Erythroblast (primary cell): ENCODE results near the gene RAB30.
"Not testable (repeated sequence)": the region's sequence is repeated elsewhere in the genome, so short reads cannot be mapped to it uniquely, and the experiment has no call there.

Experiments used
- DNase-seq, 2 experiments: peaks; one replicate each; lab custom pipeline; 2025; lab: John Stamatoyannopoulos, UW
- GATA1 ChIP-seq: IDR thresholded peaks from 2 replicates; pipeline ENCODE4 v1.6.1; 2011; ENCODE audit warnings: low read depth, mild to moderate bottlenecking, control low read depth, low read length, moderate library complexity
- POLR2A ChIP-seq: IDR thresholded peaks from 2 replicates; pipeline ENCODE4 v1.6.1; 2011; ENCODE audit warnings: mild to moderate bottlenecking, low read length

The RAB30 gene

GRCh38 chr11:82988936-82989627 is 82.6 kb downstream of the RAB30 start:
- no peak for TF ChIP-seq GATA1
- TF ChIP-seq POLR2A: no peak
- DNase-seq: no peak

DNA sequence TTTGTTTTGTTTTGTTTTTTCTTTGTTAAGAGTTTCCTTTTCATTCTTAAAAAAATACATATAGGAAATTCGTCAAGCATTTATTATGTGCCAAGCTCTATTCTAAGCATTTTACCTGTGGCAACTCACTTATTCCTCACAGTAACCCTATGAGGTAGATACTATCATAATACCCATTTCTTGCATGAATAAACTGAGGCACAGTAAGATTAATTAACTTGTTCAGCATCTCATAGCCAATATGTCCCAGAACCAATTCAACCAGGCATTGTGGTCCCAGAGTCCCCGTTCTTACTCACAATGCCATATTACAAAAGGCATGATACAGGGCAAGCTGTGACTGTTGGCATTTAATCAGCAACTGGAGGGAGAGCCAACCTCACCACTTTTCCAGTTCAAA is 83.7 kb downstream of the RAB30 start:
- DNase-seq: no peak
- TF ChIP-seq GATA1 (no peak), POLR2A (no peak)

DNA sequence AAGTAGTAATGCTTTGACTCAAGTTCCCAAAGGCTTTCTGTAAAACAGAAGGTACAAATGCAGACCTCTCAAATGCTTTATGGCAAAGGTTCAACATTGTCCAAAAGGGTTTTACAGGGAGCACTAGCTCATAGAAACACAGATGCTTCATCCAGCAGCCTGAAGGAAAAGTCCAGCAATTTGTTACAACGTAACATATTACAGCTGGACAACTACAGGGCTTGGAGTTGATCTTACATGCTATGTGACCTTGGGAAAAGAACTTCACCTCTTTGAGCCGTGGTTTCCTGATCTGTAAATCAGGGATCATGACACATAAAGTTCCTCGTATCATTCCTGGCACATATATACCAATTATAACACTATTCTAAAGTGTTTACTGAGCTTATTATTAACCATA is 85.3 kb downstream of the RAB30 start:
- DNase-seq: no peak
- TF ChIP-seq GATA1: no peak
- TF ChIP-seq POLR2A: no peak

DNA sequence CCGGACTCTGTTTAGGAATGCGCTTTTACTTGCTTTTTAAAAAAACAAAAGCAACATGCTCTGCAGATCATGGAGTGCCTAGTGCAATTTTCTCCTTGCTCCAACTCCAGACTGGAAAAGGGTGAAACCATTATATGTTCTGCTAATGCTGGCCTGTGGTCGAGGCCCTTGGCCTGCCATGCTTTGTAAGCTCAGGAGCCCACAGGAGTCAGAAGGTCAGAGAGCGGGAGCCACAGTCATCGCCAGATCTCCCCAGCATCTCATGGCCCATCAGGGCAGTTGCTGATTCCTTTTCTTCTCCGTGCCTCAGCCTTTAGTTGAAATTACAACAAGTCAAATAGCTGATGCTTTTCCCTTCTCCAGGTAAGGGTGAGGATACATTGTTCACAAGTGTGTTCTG is 89.8 kb downstream of the RAB30 start:
- no peak for DNase-seq
- TF ChIP-seq GATA1 (no peak), POLR2A (no peak)

DNA sequence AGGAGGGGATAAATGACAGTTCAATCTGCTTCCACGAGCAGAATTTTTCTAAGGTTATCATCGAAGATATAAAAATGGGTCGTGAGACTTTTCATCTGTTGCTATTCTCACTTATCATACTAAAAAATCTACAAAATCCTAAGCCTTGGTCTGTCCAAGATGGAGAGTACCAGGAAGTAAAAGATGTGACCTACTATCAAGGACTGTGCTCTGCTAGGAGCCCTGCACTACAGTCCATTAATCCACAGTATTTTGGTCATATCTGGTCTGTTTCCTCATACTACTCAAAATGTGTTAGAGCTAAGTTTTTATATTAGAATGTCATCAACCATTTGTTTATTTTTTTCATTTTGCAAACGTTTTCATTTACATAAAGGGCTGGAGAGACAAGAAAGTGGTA is 90.8 kb downstream of the RAB30 start:
- no peak for DNase-seq
- TF ChIP-seq GATA1 (no peak), POLR2A (no peak)

- no peak for DNase-seq
- TF ChIP-seq GATA1 (no peak), POLR2A (no peak)
Measured at GRCh38 chr11:82980292-82980691, 91.4 kb downstream of the RAB30 start.

GRCh38 chr11:82979824-82980223 is 91.9 kb downstream of the RAB30 start:
- TF ChIP-seq GATA1 (no peak), POLR2A (no peak)
- DNase-seq: no peak

GRCh38 chr11:82978422-82979099 is 93.1 kb downstream of the RAB30 start:
- DNase-seq: no peak

DNA sequence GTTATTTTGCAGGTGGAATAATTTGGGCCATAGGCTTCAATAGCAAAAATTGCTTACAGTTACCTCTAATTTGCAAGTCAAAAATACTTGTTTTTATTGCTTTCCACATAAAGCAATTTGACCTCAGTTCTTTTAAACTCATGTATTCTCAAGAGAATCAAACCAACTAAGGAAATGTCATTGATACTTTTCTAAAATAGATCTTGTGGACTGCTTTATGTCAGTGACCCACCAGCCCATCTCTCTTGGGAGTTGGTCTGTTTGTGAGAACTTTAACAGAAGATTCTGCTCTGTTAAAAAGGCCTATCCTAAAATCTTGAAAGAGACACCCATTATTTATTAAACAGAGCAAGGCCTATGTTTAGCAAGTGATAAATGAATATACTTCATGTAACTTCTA is 94.9 kb downstream of the RAB30 start:
- DNase-seq: no peak

More at GRCh38 chr11:82978422-82979099, 93.1 kb downstream of the RAB30 start:
- no peak for TF ChIP-seq GATA1
- TF ChIP-seq POLR2A: no peak

GRCh38 chr11:82975882-82976281 is 95.8 kb downstream of the RAB30 start:
- no peak for TF ChIP-seq GATA1
- TF ChIP-seq POLR2A: no peak
- no peak for DNase-seq

More for the DNA sequence above, 94.9 kb downstream of the RAB30 start:
- TF ChIP-seq POLR2A: no peak
- no peak for TF ChIP-seq GATA1

GRCh38 chr11:82974851-82975250 is 96.8 kb downstream of the RAB30 start:
- no peak for DNase-seq
- no peak for TF ChIP-seq POLR2A
- no peak for TF ChIP-seq GATA1

GRCh38 chr11:82974135-82974534 is 97.6 kb downstream of the RAB30 start:
- DNase-seq: no peak
- TF ChIP-seq GATA1 (no peak), POLR2A (no peak)

GRCh38 chr11:82972103-82972502 is 99.6 kb downstream of the RAB30 start:
- TF ChIP-seq GATA1: no peak
- no peak for TF ChIP-seq POLR2A

DNA sequence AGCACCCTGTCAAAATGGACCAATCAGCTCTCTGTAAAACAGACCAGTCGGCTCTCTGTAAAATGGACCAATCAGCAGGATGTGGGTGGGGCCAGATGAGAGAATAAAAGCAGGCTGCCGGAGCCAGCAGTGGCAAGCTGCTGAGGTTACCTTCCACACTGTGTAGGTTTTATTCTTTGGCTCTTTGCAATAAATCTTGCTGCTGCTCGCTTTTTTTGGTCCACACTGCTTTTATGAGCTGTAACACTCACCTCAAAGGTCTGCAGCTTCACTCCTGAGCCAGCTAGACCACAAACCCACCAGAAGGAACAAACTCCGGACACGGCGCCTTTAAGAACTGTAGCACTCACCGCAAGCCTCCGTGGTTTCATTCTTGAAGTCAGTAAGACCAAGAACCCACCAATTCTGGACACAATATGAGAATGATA is 100.2 kb downstream of the RAB30 start:
- not testable (repeated sequence) for DNase-seq

More at GRCh38 chr11:82972103-82972502, 99.6 kb downstream of the RAB30 start:
- DNase-seq: no peak

GRCh38 chr11:82970507-82971083 is 101.1 kb downstream of the RAB30 start:
- not testable (repeated sequence) for DNase-seq
